Transverse colon (tissue), 4 donors: Measurements from ENCODE around the gene CPVL. TPM values are rescaled to one million over a fixed set of nuclear protein-coding genes. Genes with fewer than 3 reads are reported as not detected.

Experiments used
- DNase-seq: peaks from one replicate; pipeline ENCODE4 v3.0.0-alpha.2; 2019
- H3K27ac ChIP-seq, 4 donors: fragments of 200-600 bp; sonication (generic); 2 replicates each; pipeline ENCODE4 v1.5.1; 2016 to 2018; ENCODE audit warnings: inconsistent platforms in 4 of 4
- H3K27me3 ChIP-seq: fragments of 200-600 bp; sonication (generic); 2 replicates; pipeline ENCODE4 v1.5.1; 2017; ENCODE audit warnings: inconsistent platforms
- H3K36me3 ChIP-seq, 4 donors: fragments of 200-600 bp; sonication (generic); 2 replicates each; pipeline ENCODE4 v1.5.1; 2017 to 2019; ENCODE audit warnings: inconsistent platforms in 4 of 4
- H3K4me1 ChIP-seq, 4 donors: fragments of 200-600 bp; sonication (generic); 2 replicates each; pipeline ENCODE4 v1.5.1; 2017 to 2020; ENCODE audit warnings: inconsistent platforms in 4 of 4
- H3K4me3 ChIP-seq, 4 donors: fragments of 200-600 bp; sonication (generic); 1 replicate in 1 of 4; 2 replicates in 3 of 4; pipeline versions ENCODE4 v1.5.1 to v1.6.1; 2017 to 2019; ENCODE audit warnings: inconsistent platforms in 4 of 4
- H3K9me3 ChIP-seq, 2 donors: fragments of 200-600 bp; sonication (generic); 2 replicates each; pipeline ENCODE4 v1.5.1; 2017 to 2019; ENCODE audit warnings: inconsistent platforms in 2 of 2
- EP300 ChIP-seq: sonication (generic); formaldehyde crosslinking; IDR thresholded peaks from one replicate; pipeline ENCODE4 v1.6.1; 2017; ENCODE audit warnings: antibody characterized with exemption, low read depth
- POLR2A ChIP-seq: fragments of 450-650 bp; IDR thresholded peaks from one replicate; pipeline ENCODE4 v1.6.1; 2016; ENCODE audit warnings: antibody characterized with exemption, mild to moderate bottlenecking, moderate library complexity
- POLR2AphosphoS5 ChIP-seq, 3 donors: sonication (generic); formaldehyde crosslinking; IDR thresholded peaks; one replicate each; pipeline ENCODE4 v1.6.1; 2016; ENCODE audit warnings: antibody characterized with exemption in 3 of 3
- WGBS, 2 donors: methylation state at CpG; one replicate each; pipeline ENCODE4 v1.1.5; 2018; ENCODE audit warnings: low coverage in 1 of 2; 5-methylcytosine and 5-hydroxymethylcytosine counted together
- in situ Hi-C, 4 donors: fragments of 200-750 bp; cut with MboI; loops; one replicate each; pipeline versions ENCODE4 v1.15.0 to v1.15.1; 2017; ENCODE audit warnings: low sequenced_read_pairs in 3 of 4, low pct_ligation_motif_present in 1 of 4, low pct_unique_long_range_greater_than_20kb in 1 of 4
- intact Hi-C: fragments of 100-400 bp; cut with DNase I; formaldehyde crosslinking; loops from one replicate; pipeline ENCODE4 v1.15.1; 2023; ENCODE audit warnings: low total_unique reads
- total RNA-seq, 4 donors: library from RNA; depleted of rRNA; stranded (reverse); fragments of >200 nt; gene quantifications; one replicate each; pipeline ENCODE4 v1.1.0, GENCODE V29; 2016
- TF ChIP-seq, protein P1 (sequence below), 5 experiments: fragments of 200-600 bp in 3 of 5; fragments of 450-650 bp in 2 of 5; sonication (generic) in 3 of 5; IDR thresholded peaks; 1 replicate in 2 of 5; 2 replicates in 3 of 5; pipeline ENCODE4 v1.5.1; 2016 to 2017; ENCODE audit warnings: antibody characterized with exemption in 5 of 5, inconsistent platforms in 3 of 5, mild to moderate bottlenecking in 2 of 5, moderate library complexity in 1 of 5

The CPVL gene
- total RNA-seq, 4 donors from 2014 or later, result 0.75 to 9.7 (median 4.8) TPM

DNA sequence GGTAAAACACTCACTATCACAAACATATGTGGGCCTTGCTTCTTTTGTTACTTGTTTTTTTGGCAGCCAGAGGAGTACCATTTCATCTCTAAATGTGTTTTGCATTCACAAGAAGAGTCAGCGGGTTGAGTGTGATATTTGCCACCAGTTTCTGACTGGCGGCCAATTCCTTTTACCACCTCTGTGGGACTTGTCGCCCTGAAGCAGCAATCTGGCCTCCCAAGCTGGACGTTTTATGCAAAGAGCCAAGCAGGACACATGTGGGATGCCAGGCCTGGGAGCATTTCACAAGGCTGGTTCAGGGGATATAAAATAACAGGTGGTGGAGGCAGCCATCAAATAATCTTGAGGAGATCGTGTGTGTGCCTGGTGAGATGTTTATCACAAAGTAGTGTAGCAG is 126.4 kb downstream of the CPVL start:
- Histone ChIP-seq H3K36me3 (no peaks in the 10 kb centered on the region), H3K4me3 (no peak overlapping the region), H3K4me1 (no peaks in the 10 kb centered on the region), H3K27me3 (no peaks in the 10 kb centered on the region), H3K9me3 (peaks cover 8% of the 10 kb centered on the region in 2 donors), H3K27ac (no peak overlapping the region)
- intact Hi-C loops (no loop called here), in situ Hi-C loops (no loop called here)
- TF ChIP-seq, protein P1, sequence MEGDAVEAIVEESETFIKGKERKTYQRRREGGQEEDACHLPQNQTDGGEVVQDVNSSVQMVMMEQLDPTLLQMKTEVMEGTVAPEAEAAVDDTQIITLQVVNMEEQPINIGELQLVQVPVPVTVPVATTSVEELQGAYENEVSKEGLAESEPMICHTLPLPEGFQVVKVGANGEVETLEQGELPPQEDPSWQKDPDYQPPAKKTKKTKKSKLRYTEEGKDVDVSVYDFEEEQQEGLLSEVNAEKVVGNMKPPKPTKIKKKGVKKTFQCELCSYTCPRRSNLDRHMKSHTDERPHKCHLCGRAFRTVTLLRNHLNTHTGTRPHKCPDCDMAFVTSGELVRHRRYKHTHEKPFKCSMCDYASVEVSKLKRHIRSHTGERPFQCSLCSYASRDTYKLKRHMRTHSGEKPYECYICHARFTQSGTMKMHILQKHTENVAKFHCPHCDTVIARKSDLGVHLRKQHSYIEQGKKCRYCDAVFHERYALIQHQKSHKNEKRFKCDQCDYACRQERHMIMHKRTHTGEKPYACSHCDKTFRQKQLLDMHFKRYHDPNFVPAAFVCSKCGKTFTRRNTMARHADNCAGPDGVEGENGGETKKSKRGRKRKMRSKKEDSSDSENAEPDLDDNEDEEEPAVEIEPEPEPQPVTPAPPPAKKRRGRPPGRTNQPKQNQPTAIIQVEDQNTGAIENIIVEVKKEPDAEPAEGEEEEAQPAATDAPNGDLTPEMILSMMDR (IDR thresholded peaks at IDR 0.05), result no peak
- TF ChIP-seq POLR2A, result no peak
- TF ChIP-seq EP300, result no peak
- no peak for TF ChIP-seq POLR2AphosphoS5 (IDR thresholded peaks at IDR 0.05)
- no peak for DNase-seq
- 80 to 84% methylated on average over 3 to 5 of the region's 5 CpGs for WGBS, 2 donors

DNA sequence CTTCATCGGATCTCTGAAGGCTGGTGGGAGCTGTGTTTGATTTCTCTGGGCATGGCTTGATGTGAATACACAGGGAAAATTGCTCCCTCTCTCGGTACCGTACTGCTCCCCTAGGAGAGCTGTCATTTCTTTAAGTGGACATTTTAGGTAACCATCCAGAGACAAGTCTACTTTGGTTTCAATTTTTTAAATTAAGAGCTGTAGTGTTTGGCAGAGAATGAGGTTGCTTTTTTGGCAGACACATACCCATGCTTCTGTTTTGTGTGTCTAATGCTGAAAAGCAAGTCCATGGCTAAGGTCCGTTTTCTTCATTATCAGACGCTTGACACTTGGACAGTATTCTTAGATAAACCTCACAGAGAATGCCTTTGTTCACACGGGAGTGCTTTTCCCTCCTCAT is 127.0 kb downstream of the CPVL start:
- in situ Hi-C loops, result no loop called here
- intact Hi-C loops, result no loop called here
- no peak for TF ChIP-seq EP300
- TF ChIP-seq POLR2A, result no peak
- TF ChIP-seq, protein P1 (IDR thresholded peaks at IDR 0.05), result no peak
- TF ChIP-seq POLR2AphosphoS5 (IDR thresholded peaks at IDR 0.05), result no peak
- no peaks in the 10 kb centered on the region for H3K4me1 ChIP-seq
- H3K27me3 ChIP-seq, result no peaks in the 10 kb centered on the region
- DNase-seq, result no peak
- no peaks in the 10 kb centered on the region for H3K36me3 ChIP-seq
- no peak overlapping the region for H3K4me3 ChIP-seq
- H3K27ac ChIP-seq, result no peak overlapping the region
- 74 to 75% methylated on average over 3 to 6 of the region's 6 CpGs for WGBS, 2 donors
- peaks cover 3 to 4% of the 10 kb centered on the region in 2 donors for H3K9me3 ChIP-seq

GRCh38 chr7:29017713-29018112 is 128.6 kb downstream of the CPVL start:
- Histone ChIP-seq H3K9me3 (no peaks in the 10 kb centered on the region), H3K27ac (no peak overlapping the region), H3K4me3 (no peak overlapping the region), H3K36me3 (no peaks in the 10 kb centered on the region), H3K27me3 (no peaks in the 10 kb centered on the region), H3K4me1 (peaks cover 0 to 4% (median 0%) of the 10 kb centered on the region in 4 donors)
- TF ChIP-seq EP300, result no peak
- TF ChIP-seq POLR2A, result no peak
- TF ChIP-seq, protein P1 (IDR thresholded peaks at IDR 0.05), result no peak
- TF ChIP-seq POLR2AphosphoS5 (IDR thresholded peaks at IDR 0.05), result no peak
- in situ Hi-C loops, result no loop called here
- intact Hi-C loops, result no loop called here
- no peak for DNase-seq
- WGBS, 2 donors, result 85 to 90% methylated on average over 1 to 2 of the region's 2 CpGs

GRCh38 chr7:29014725-29015124 is 131.6 kb downstream of the CPVL start:
- no peak overlapping the region for H3K27ac ChIP-seq
- no peaks in the 10 kb centered on the region for H3K36me3 ChIP-seq
- no peak overlapping the region for H3K4me3 ChIP-seq
- DNase-seq, result no peak
- H3K27me3 ChIP-seq, result no peaks in the 10 kb centered on the region
- 87 to 89% methylated on average over 3 of the region's 3 CpGs for WGBS, 2 donors
- intact Hi-C loops, result no loop called here
- peaks cover 0 to 12% (median 0%) of the 10 kb centered on the region in 4 donors for H3K4me1 ChIP-seq
- no peak for TF ChIP-seq EP300
- TF ChIP-seq, protein P1 (IDR thresholded peaks at IDR 0.05), result no peak
- TF ChIP-seq POLR2A, result no peak
- TF ChIP-seq POLR2AphosphoS5 (IDR thresholded peaks at IDR 0.05), result no peak
- H3K9me3 ChIP-seq, result no peaks in the 10 kb centered on the region
- in situ Hi-C loops, result no loop called here
